WTC11 (cell line): ENCODE measurements around the gene SECISBP2. TPM values are rescaled to one million over a fixed set of nuclear protein-coding genes. Genes with fewer than 3 reads are reported as not detected.

Source experiments
- ATAC-seq: fragments of 200-7000 bp; cut with Tn5 transposase; 2 replicates; pipeline ENCODE4 v1.10.0; 2021; ENCODE audit warnings: mild to moderate bottlenecking, moderate library complexity
- CTCF ChIA-PET: fragments of 300-600 bp; sonication (Branson Sonifier 250); formaldehyde crosslinking; loops from one replicate; lab custom pipeline; 2021; ENCODE audit warnings: antibody characterized with exemption; lab: Charles Lee
- POLR2A ChIA-PET: fragments of 350-600 bp; sonication (Branson Sonifier 250); formaldehyde crosslinking; loops from one replicate; lab custom pipeline; 2021; ENCODE audit warnings: antibody characterized with exemption; lab: Charles Lee
- DNase-seq: peaks from one replicate; pipeline ENCODE4 v3.0.0; 2021; ENCODE audit warnings: low spot score
- H3K27ac Mint-ChIP-seq: 2 replicates; pipeline ENCODE4 v1.8.0; 2021; ENCODE audit warnings: mixed read lengths
- H3K27me3 Mint-ChIP-seq: 2 replicates; pipeline ENCODE4 v1.8.0; 2021; ENCODE audit warnings: low read depth, mild to moderate bottlenecking, moderate library complexity, mixed read lengths
- H3K36me3 Mint-ChIP-seq: 2 replicates; pipeline ENCODE4 v1.8.0; 2021; ENCODE audit warnings: mixed read lengths
- H3K4me1 Mint-ChIP-seq: 2 replicates; pipeline ENCODE4 v1.8.0; 2022; ENCODE audit warnings: mixed read lengths
- H3K4me3 Mint-ChIP-seq: 2 replicates; pipeline ENCODE4 v1.8.0; 2021; ENCODE audit warnings: mild to moderate bottlenecking, moderate library complexity, mixed read lengths
- H3K9me3 Mint-ChIP-seq: 2 replicates; pipeline ENCODE4 v1.8.0; 2021; ENCODE audit warnings: mixed read lengths
- ATF2 ChIP-seq: sonication (generic); formaldehyde crosslinking; IDR thresholded peaks from 2 replicates; pipeline ENCODE4 v1.8.1; 2022; ENCODE audit warnings: low read depth, missing genetic modification reagents, borderline replicate concordance
- ATF6 ChIP-seq: sonication (generic); formaldehyde crosslinking; IDR thresholded peaks from 2 replicates; pipeline ENCODE4 v1.8.1; 2023; ENCODE audit warnings: mild to moderate bottlenecking, missing genetic modification reagents
- CBFB ChIP-seq: sonication (generic); formaldehyde crosslinking; IDR thresholded peaks from 2 replicates; pipeline ENCODE4 v1.8.1; 2022; ENCODE audit warnings: mild to moderate bottlenecking, low read depth, missing genetic modification reagents
- CREB1 ChIP-seq: sonication (generic); formaldehyde crosslinking; IDR thresholded peaks from 2 replicates; pipeline ENCODE4 v1.8.0; 2023; ENCODE audit warnings: mild to moderate bottlenecking, missing genetic modification reagents
- EMX1 ChIP-seq: fragments of 250-450 bp; sonication (Bioruptor Pico); IDR thresholded peaks from 2 replicates; pipeline ENCODE4 v1.8.0; 2021; ENCODE audit warnings: mild to moderate bottlenecking
- GABPB1 ChIP-seq: sonication (generic); formaldehyde crosslinking; IDR thresholded peaks from 2 replicates; pipeline ENCODE4 v1.8.1; 2023; ENCODE audit warnings: mild to moderate bottlenecking, missing genetic modification reagents
- GRHL2 ChIP-seq: fragments of 250-450 bp; sonication (Bioruptor Pico); IDR thresholded peaks from 2 replicates; pipeline ENCODE4 v1.8.0; 2022; ENCODE audit warnings: mild to moderate bottlenecking, moderate library complexity; ENCODE audit not compliant: insufficient replicate concordance, severe bottlenecking
- HMGXB4 ChIP-seq: sonication (generic); formaldehyde crosslinking; IDR thresholded peaks from 2 replicates; pipeline ENCODE4 v1.8.1; 2023; ENCODE audit warnings: mild to moderate bottlenecking, moderate library complexity, missing genetic modification reagents
- NFYB ChIP-seq: sonication (generic); formaldehyde crosslinking; conservative IDR thresholded peaks from 2 replicates; pipeline ENCODE4 v1.8.0; 2022; ENCODE audit warnings: low read depth, missing genetic modification reagents
- NR1H2 ChIP-seq: sonication (generic); formaldehyde crosslinking; IDR thresholded peaks from 2 replicates; pipeline ENCODE4 v1.9.0; 2021; ENCODE audit warnings: mild to moderate bottlenecking, moderate library complexity, missing genetic modification reagents
- PRRX2 ChIP-seq: fragments of 250-450 bp; sonication (Bioruptor Pico); IDR thresholded peaks from 2 replicates; pipeline ENCODE4 v1.8.0; 2021; ENCODE audit warnings: mild to moderate bottlenecking
- RELA ChIP-seq: sonication (generic); formaldehyde crosslinking; IDR thresholded peaks from 2 replicates; pipeline ENCODE4 v1.8.1; 2022; ENCODE audit warnings: missing genetic modification reagents, mild to moderate bottlenecking, borderline replicate concordance
- SMAD3 ChIP-seq: sonication (generic); formaldehyde crosslinking; IDR thresholded peaks from 2 replicates; pipeline ENCODE4 v1.8.0; 2022; ENCODE audit warnings: missing genetic modification reagents, mild to moderate bottlenecking, borderline replicate concordance
- SP1 ChIP-seq: sonication (generic); formaldehyde crosslinking; conservative IDR thresholded peaks from 2 replicates; pipeline ENCODE4 v1.8.1; 2022; ENCODE audit warnings: missing genetic modification reagents
- TCF7 ChIP-seq: sonication (generic); formaldehyde crosslinking; IDR thresholded peaks from 2 replicates; pipeline ENCODE4 v1.8.0; 2022; ENCODE audit warnings: mild to moderate bottlenecking, low read depth, missing genetic modification reagents, moderate library complexity
- TEAD1 ChIP-seq: sonication (generic); formaldehyde crosslinking; IDR thresholded peaks from 2 replicates; pipeline ENCODE4 v1.8.0; 2022; ENCODE audit warnings: mild to moderate bottlenecking, missing genetic modification reagents
- ZBTB21 ChIP-seq: sonication (generic); formaldehyde crosslinking; IDR thresholded peaks from 2 replicates; pipeline ENCODE4 v1.8.1; 2023; ENCODE audit warnings: mild to moderate bottlenecking, missing genetic modification reagents, borderline replicate concordance
- ZNF121 ChIP-seq: sonication (generic); formaldehyde crosslinking; IDR thresholded peaks from 2 replicates; pipeline ENCODE4 v1.8.0; 2023; ENCODE audit warnings: missing genetic modification reagents
- ZNF232 ChIP-seq: sonication (generic); formaldehyde crosslinking; IDR thresholded peaks from 2 replicates; pipeline ENCODE4 v1.8.0; 2022; ENCODE audit warnings: mild to moderate bottlenecking, missing genetic modification reagents
- ZNF263 ChIP-seq: sonication (generic); formaldehyde crosslinking; IDR thresholded peaks from 2 replicates; pipeline ENCODE4 v1.8.1; 2022; ENCODE audit warnings: low read depth, mild to moderate bottlenecking, moderate library complexity, missing genetic modification reagents
- total RNA-seq: library from RNA; stranded (reverse); gene quantifications from 3 replicates; pipeline ENCODE4 v1.2.3, GENCODE V29; 2021
- TF ChIP-seq, protein P1 (sequence below): sonication (generic); formaldehyde crosslinking; IDR thresholded peaks from 2 replicates; pipeline ENCODE4 v1.8.0; 2022; ENCODE audit warnings: mild to moderate bottlenecking, missing genetic modification reagents
- TF ChIP-seq, protein P2 (sequence below): sonication (generic); formaldehyde crosslinking; IDR thresholded peaks from 2 replicates; pipeline ENCODE4 v1.8.1; 2022; ENCODE audit warnings: low read depth, mild to moderate bottlenecking, moderate library complexity, missing genetic modification reagents, borderline replicate concordance

The SECISBP2 gene
- total RNA-seq, 1 experiment from 2014 or later, result 66.2 TPM

- POLR2A ChIA-PET, result no interaction called here
- Mint-ChIP-seq H3K27me3 (no peaks in the 10 kb centered on the region), H3K4me3 (no peak overlapping the region), H3K36me3 (peaks cover 91% of the 10 kb centered on the region), H3K9me3 (no peaks in the 10 kb centered on the region), H3K4me1 (no peaks in the 10 kb centered on the region), H3K27ac (no peak overlapping the region)
- TF ChIP-seq SP1 (no peak), GRHL2 (CRISPR knock-in tag) (no peak)
- TF ChIP-seq, protein P1, sequence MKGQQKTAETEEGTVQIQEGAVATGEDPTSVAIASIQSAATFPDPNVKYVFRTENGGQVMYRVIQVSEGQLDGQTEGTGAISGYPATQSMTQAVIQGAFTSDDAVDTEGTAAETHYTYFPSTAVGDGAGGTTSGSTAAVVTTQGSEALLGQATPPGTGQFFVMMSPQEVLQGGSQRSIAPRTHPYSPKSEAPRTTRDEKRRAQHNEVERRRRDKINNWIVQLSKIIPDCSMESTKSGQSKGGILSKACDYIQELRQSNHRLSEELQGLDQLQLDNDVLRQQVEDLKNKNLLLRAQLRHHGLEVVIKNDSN, result no peak
- CTCF ChIA-PET, result no interaction called here
- no peak for ATAC-seq
- DNase-seq, result no peak
These were observed 34.8 kb downstream of the SECISBP2 start for GRCh38 chr9:89352874-89353649.

DNA sequence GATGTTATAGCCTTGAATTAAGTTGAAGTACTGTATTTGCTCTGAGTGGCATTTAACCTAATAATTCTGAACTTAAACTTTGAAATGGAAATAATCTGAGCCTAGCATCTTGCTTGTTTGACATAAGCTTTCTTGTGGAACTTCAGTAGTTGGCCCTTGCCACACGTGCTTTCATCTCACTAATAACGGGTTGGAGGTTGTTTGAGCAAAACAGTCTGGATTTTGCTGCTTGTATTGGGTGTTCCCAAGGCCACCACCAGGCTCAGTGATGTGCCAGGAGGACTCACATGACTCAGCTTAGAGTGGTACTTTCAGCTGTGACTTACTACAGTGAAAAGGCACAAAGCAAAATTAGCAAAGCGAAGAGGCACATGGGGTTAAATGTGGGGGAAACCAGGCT is 35.7 kb downstream of the SECISBP2 start:
- CTCF ChIA-PET, result no interaction called here

DNA sequence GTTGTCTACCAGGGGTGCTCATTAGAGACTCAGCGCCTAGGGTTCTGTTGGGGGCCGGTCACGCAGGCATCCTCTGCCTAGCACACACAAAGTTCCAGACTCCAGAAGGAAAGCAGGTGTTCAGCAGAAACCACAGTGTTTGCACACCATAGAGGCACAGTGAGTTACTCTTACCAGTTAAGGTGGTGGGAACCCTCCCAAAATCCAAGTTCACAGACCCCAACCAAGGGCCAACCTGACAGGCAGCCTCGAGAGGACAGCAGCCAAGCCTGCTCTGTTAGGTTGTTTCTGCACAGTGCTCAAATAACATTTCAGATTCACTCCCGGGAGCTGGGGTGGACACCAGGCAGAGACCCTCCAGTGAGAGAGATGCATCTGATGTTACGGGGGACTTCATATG is 36.2 kb downstream of the SECISBP2 start:
- ATAC-seq (no peak), DNase-seq (no peak)
- CTCF ChIA-PET, result no interaction called here
- Mint-ChIP-seq H3K36me3 (peaks cover 90% of the 10 kb centered on the region), H3K4me3 (no peak overlapping the region), H3K27ac (no peak overlapping the region), H3K27me3 (no peaks in the 10 kb centered on the region), H3K9me3 (no peaks in the 10 kb centered on the region), H3K4me1 (no peaks in the 10 kb centered on the region)
- POLR2A ChIA-PET, result no interaction called here
- TF ChIP-seq ZNF263 (no peak), NR1H2 (no peak), CREB1 (CRISPR knock-in tag) (no peak), ATF6 (CRISPR knock-in tag) (no peak), RELA (CRISPR knock-in tag) (no peak), PRRX2 (no peak)

More for the DNA sequence above, 35.7 kb downstream of the SECISBP2 start:
- Mint-ChIP-seq H3K27me3 (no peaks in the 10 kb centered on the region), H3K36me3 (peaks cover 90% of the 10 kb centered on the region)
- TF ChIP-seq, protein P2, sequence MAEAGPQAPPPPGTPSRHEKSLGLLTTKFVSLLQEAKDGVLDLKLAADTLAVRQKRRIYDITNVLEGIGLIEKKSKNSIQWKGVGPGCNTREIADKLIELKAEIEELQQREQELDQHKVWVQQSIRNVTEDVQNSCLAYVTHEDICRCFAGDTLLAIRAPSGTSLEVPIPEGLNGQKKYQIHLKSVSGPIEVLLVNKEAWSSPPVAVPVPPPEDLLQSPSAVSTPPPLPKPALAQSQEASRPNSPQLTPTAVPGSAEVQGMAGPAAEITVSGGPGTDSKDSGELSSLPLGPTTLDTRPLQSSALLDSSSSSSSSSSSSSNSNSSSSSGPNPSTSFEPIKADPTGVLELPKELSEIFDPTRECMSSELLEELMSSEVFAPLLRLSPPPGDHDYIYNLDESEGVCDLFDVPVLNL, result no peak
- TF ChIP-seq NFYB (CRISPR knock-in tag) (no peak), HMGXB4 (CRISPR knock-in tag) (no peak), CBFB (no peak), TCF7 (CRISPR knock-in tag) (no peak), GABPB1 (no peak), ZBTB21 (no peak), ZNF232 (CRISPR knock-in tag) (no peak), TEAD1 (no peak), EMX1 (CRISPR knock-in tag) (no peak), RELA (CRISPR knock-in tag) (no peak), ATF2 (CRISPR knock-in tag) (no peak), SMAD3 (CRISPR knock-in tag) (no peak), ZNF121 (CRISPR knock-in tag) (no peak), NR1H2 (no peak)
- TF ChIP-seq, all 79 proteins: peak for 0
- Mint-ChIP-seq H3K4me3 (no peak overlapping the region), H3K4me1 (no peaks in the 10 kb centered on the region), H3K27ac (no peak overlapping the region), H3K9me3 (no peaks in the 10 kb centered on the region)
- DNase-seq (no peak), ATAC-seq (no peak)
- POLR2A ChIA-PET, result no interaction called here
